Lung (tissue), 12 donors: ENCODE measurements around the gene DNM1L. TPM values are rescaled to one million over a fixed set of nuclear protein-coding genes. Genes with fewer than 3 reads are reported as not detected.
A peak's percentile ranks its signal among the peaks of the same experiment; 100 is the strongest.

Experiments
- ATAC-seq: fragments of 200-7000 bp; cut with Tn5 transposase; one replicate; pipeline ENCODE4 v1.9.1; 2020; ENCODE audit warnings: moderate number of reproducible peaks; ENCODE audit not compliant: insufficient read depth, low FRiP score
- DNase-seq, 3 donors: peaks; one replicate each; pipeline ENCODE4 v3.0.0-alpha.2; 2013 to 2017
- H3K27ac ChIP-seq, 2 donors: one replicate each; pipeline ENCODE4 v1.5.1; 2013; ENCODE audit warnings: mild to moderate bottlenecking in 2 of 2, moderate library complexity in 2 of 2, control low read depth in 1 of 2, inconsistent platforms in 1 of 2, low read depth in 1 of 2, low read length in 1 of 2
- H3K27me3 ChIP-seq, 3 donors: one replicate each; pipeline ENCODE4 v1.5.1; 2013; ENCODE audit warnings: low read length in 2 of 3; ENCODE audit not compliant: control insufficient read depth in 3 of 3, insufficient read depth in 3 of 3
- H3K36me3 ChIP-seq, 4 donors: one replicate each; pipeline ENCODE4 v1.5.1; 2013; ENCODE audit warnings: low read length in 4 of 4, mild to moderate bottlenecking in 1 of 4, moderate library complexity in 1 of 4; ENCODE audit not compliant: control insufficient read depth in 4 of 4, insufficient read depth in 4 of 4
- H3K4me1 ChIP-seq, 5 donors: one replicate each; pipeline ENCODE4 v1.5.1; 2013; ENCODE audit warnings: low read length in 5 of 5, mild to moderate bottlenecking in 2 of 5, moderate library complexity in 1 of 5; ENCODE audit not compliant: control insufficient read depth in 5 of 5, insufficient read depth in 5 of 5
- H3K4me3 ChIP-seq: one replicate; pipeline ENCODE4 v1.5.1; 2013; ENCODE audit warnings: mild to moderate bottlenecking, control low read depth, moderate library complexity
- H3K9ac ChIP-seq, 2 donors: one replicate each; pipeline ENCODE4 v1.5.1; 2013; ENCODE audit warnings: low read length in 2 of 2, control low read depth in 1 of 2; ENCODE audit not compliant: insufficient read depth in 1 of 2
- H3K9me3 ChIP-seq, 4 donors: one replicate each; pipeline ENCODE4 v1.5.1; 2013; ENCODE audit warnings: low read length in 3 of 4, mild to moderate bottlenecking in 1 of 4, moderate library complexity in 1 of 4; ENCODE audit not compliant: control insufficient read depth in 4 of 4, insufficient read depth in 3 of 4
- WGBS, 2 donors: extraction: QIAGEN DNeasy Blood & Tissue Kit; methylation state at CpG; one replicate each; pipeline ENCODE4 v1.1.7; 2013; 5-methylcytosine and 5-hydroxymethylcytosine counted together
- polyA plus RNA-seq, 2 donors: library from polyadenylated mRNA; stranded (reverse); fragments of 200-250 nt; gene quantifications; one replicate each; pipeline ENCODE4 v1.2.1, GENCODE V29; 2013
- total RNA-seq, 2 donors: library from RNA; depleted of rRNA in 1 of 2; stranded (reverse); fragments of >200 nt in 1 of 2; gene quantifications; one replicate each; pipeline ENCODE4 v1.2.1, GENCODE V29; 2014 to 2021
- TF ChIP-seq, protein P1 (sequence below): IDR thresholded peaks from 2 replicates; pipeline ENCODE4 v1.5.1; 2012; ENCODE audit warnings: mild to moderate bottlenecking; ENCODE audit errors: control extremely low read depth, extremely low read depth
- donor health status: control.
- donor health status: control.
- donor health status: Bipolar disorder and iron deficiency.
- donor health status: healthy.
- donor health status: DM: yes; HTN: yes; CAD: no.

Gene DNM1L
- total and polyA plus RNA-seq, 4 donors: 27.4 to 88.1 (median 41.0) TPM

DNA sequence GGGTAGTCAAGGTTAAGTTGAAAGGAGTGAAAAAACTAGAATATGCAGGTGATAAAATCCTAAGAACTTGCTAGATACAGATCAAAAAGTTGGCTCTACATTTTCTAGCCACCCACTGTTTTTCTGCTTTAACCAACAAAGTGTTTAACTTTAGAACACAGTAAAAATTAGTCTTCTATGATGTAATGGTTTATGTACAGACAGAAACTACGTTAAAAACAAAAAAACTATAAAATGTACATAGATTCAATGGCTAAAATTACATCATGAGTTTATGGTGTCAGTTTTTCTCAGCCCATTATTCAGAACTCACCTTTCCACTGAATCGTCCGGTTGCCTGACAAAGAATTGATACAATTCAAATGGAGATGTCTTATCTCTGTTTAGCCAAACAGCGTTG lies 74.5 kb downstream of the DNM1L start:
- H3K27ac ChIP-seq: no peak overlapping the region
- TF ChIP-seq, protein P1, sequence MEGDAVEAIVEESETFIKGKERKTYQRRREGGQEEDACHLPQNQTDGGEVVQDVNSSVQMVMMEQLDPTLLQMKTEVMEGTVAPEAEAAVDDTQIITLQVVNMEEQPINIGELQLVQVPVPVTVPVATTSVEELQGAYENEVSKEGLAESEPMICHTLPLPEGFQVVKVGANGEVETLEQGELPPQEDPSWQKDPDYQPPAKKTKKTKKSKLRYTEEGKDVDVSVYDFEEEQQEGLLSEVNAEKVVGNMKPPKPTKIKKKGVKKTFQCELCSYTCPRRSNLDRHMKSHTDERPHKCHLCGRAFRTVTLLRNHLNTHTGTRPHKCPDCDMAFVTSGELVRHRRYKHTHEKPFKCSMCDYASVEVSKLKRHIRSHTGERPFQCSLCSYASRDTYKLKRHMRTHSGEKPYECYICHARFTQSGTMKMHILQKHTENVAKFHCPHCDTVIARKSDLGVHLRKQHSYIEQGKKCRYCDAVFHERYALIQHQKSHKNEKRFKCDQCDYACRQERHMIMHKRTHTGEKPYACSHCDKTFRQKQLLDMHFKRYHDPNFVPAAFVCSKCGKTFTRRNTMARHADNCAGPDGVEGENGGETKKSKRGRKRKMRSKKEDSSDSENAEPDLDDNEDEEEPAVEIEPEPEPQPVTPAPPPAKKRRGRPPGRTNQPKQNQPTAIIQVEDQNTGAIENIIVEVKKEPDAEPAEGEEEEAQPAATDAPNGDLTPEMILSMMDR: no peak

DNA sequence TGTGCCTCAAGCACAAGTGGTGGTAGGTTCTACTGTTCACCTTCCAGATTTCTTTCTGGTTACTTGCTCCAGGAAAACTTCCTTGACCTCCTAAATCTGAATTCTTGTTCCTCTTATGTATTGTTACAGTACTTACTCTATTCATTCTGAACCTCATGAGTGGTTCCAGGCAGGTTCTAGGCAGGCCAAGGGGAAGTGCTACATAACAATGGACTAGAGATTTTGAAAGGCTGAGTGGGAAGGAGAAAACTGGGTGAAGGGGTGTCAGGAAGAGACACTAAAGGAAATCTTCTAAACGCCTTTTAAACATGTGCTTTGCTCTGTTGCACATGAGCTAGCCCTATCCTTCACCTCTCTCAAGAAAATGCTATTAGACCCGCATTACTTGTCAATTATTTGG lies 75.0 kb downstream of the DNM1L start:
- ATAC-seq (no peak), DNase-seq (no peak)
- peaks cover 2 to 23% (median 9%) of the 10 kb centered on the region in 5 donors for H3K4me1 ChIP-seq
- 40 to 45% methylated on average over 2 of the region's 2 CpGs for WGBS, 2 donors
- no peaks in the 10 kb centered on the region for H3K27me3 ChIP-seq
- no peak overlapping the region for H3K4me3 ChIP-seq
- peaks cover 11 to 27% (median 19%) of the 10 kb centered on the region in 4 donors for H3K36me3 ChIP-seq
- TF ChIP-seq, protein P1: no peak
- H3K27ac ChIP-seq: peak overlapping the region in 1 of 2 donors; percentile 59
- no peaks in the 10 kb centered on the region for H3K9me3 ChIP-seq
- no peak overlapping the region for H3K9ac ChIP-seq

More for the DNA sequence above, 74.5 kb downstream of the DNM1L start:
- Histone ChIP-seq H3K9me3 (no peaks in the 10 kb centered on the region), H3K4me3 (no peak overlapping the region), H3K4me1 (peaks cover 2 to 23% (median 9%) of the 10 kb centered on the region in 5 donors), H3K36me3 (peaks cover 13 to 31% (median 22%) of the 10 kb centered on the region in 4 donors), H3K9ac (no peak overlapping the region), H3K27me3 (no peaks in the 10 kb centered on the region)
- no peak for DNase-seq
- 71 to 86% methylated on average over 4 of the region's 4 CpGs for WGBS, 2 donors
- ATAC-seq: no peak

DNA sequence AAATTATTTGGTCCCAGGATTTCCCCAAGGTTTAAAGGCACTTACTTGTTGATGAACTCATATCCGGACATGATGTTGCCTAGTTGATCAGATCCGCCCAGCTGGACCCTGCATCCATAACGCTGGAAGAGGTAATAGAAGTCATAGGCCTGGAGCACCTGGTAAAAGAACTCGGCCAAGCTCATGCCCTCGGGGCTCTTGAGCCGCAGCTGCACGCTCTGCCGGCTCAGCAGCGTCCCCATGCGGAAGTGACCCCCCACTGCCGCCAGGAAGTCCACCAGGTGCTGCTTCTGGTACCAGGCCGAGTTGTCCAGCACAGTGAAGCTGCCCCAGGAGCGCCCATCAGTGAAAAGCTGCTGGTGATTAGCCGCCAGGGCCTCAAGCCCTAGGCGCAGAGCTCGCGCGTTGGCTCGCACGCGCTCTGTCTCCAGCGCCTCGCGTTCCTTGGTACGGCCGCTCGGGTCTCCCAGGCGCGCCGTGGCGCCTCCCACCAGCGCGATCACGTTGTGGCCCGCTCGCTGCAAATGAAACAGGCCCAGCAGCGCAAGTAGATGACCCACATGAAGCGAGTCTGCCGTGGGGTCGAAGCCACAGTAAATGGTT lies 76.1 kb downstream of the DNM1L start:
- Histone ChIP-seq H3K4me3 (peak overlapping the region; percentile 85), H3K9ac (peak overlapping the region; percentile 96 to 98), H3K9me3 (no peaks in the 10 kb centered on the region), H3K36me3 (peaks cover 8 to 21% (median 13%) of the 10 kb centered on the region in 4 donors), H3K4me1 (peaks cover 2 to 23% (median 9%) of the 10 kb centered on the region in 5 donors), H3K27ac (peak overlapping the region; percentile 79), H3K27me3 (no peaks in the 10 kb centered on the region)
- peak; percentile 69 for ATAC-seq
- DNase-seq: peak; percentile 64 to 78 (median 73)
- 0 to 1% methylated on average over 39 to 40 of the region's 40 CpGs for WGBS, 2 donors
- TF ChIP-seq, protein P1: peak; percentile 48
